ENCODE measurements around the gene FADS3. TPM values are rescaled to one million over a fixed set of nuclear protein-coding genes. Genes with fewer than 3 reads are reported as not detected.

Gene FADS3
- total RNA-seq, 1 experiment from 2014 or later = 22.6 TPM

DNA sequence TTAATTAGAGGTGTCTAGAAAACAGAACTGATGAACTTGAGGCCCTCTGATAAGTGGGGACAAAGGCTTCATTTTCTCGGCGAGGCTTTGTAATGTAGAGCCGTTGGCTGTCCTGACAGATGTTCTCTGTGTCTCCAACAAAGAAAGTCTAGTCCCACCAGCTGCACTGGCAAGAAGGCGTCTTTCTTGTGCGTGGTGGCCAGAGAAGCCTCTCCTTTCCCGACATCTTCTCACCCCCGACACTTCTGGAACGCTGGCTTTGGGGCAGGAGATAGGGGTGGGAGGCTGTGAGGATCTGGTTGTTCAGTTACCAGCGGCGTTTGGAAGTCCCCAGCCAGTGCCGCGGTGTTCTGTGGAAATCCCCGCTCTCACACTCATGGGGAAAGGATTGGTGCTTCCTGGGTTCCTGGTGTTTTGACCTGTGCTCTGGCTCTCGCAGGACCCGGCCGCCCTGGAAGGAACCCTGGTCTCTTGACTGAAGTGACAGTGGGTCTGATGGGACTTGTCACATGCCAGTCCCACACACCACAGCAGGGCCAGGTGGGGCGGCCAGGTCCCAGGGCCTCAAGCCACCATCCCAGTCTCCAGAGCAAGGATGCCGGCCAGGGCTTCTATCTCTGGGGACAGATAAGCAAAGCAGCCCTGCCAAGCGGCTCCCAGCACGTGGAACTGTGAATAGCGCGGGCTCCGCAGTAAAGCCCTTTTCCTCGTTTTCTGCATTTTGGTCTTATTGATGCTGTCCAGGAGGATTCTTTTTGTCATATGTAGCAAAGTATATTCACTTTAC is 40.0 kb downstream of the FADS3 start:
- Histone ChIP-seq H3K27ac (ENCODE audit: low read length) (no peak overlapping the region), H3K4me3 (ENCODE audit: low read depth in 2 of 2, low read length in 2 of 2) (no peak overlapping the region), H3K27me3 (ENCODE audit: control insufficient read depth, insufficient read depth, low read length) (no peaks in the 10 kb centered on the region), H3K4me1 (ENCODE audit: control insufficient read depth, insufficient read depth, low read length) (peaks cover 4% of the 10 kb centered on the region; the same call in 1 of the 2 replicates), H3K9me3 (ENCODE audit: control insufficient read depth, insufficient read depth, low read depth, low read length) (no peaks in the 10 kb centered on the region), H3K36me3 (ENCODE audit: control insufficient read depth, insufficient read depth, low read length) (peaks cover 2% of the 10 kb centered on the region; the same call in 1 of the 2 replicates)
- in situ Hi-C loops (cut with HindIII; ENCODE audit: low pct_unique_long_range_greater_than_20kb, low sequenced_read_pairs) = no loop called here
- CTCF ChIA-PET = no interaction called here
- no TSS peak for BruUV-seq (replicated peaks)
- DNase-seq (ENCODE audit: low read depth, low spot score) (no peak), ATAC-seq (no peak)
- intact Hi-C loops (cut with micrococcal nuclease; ENCODE audit: unreplicated experiment) = no loop called here
- POLR2A ChIA-PET = no interaction called here
- TF ChIP-seq, protein P1, sequence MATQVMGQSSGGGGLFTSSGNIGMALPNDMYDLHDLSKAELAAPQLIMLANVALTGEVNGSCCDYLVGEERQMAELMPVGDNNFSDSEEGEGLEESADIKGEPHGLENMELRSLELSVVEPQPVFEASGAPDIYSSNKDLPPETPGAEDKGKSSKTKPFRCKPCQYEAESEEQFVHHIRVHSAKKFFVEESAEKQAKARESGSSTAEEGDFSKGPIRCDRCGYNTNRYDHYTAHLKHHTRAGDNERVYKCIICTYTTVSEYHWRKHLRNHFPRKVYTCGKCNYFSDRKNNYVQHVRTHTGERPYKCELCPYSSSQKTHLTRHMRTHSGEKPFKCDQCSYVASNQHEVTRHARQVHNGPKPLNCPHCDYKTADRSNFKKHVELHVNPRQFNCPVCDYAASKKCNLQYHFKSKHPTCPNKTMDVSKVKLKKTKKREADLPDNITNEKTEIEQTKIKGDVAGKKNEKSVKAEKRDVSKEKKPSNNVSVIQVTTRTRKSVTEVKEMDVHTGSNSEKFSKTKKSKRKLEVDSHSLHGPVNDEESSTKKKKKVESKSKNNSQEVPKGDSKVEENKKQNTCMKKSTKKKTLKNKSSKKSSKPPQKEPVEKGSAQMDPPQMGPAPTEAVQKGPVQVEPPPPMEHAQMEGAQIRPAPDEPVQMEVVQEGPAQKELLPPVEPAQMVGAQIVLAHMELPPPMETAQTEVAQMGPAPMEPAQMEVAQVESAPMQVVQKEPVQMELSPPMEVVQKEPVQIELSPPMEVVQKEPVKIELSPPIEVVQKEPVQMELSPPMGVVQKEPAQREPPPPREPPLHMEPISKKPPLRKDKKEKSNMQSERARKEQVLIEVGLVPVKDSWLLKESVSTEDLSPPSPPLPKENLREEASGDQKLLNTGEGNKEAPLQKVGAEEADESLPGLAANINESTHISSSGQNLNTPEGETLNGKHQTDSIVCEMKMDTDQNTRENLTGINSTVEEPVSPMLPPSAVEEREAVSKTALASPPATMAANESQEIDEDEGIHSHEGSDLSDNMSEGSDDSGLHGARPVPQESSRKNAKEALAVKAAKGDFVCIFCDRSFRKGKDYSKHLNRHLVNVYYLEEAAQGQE (IDR thresholded peaks at IDR 0.05; ENCODE audit: insufficient read depth in 1 of 2, low read depth in 2 of 2, low read length in 1 of 2) = no peak
- TF ChIP-seq TCF7L2 (IDR thresholded peaks at IDR 0.05; ENCODE audit: low read depth, low read length) (no peak), SIN3A (IDR thresholded peaks at IDR 0.05; ENCODE audit: borderline replicate concordance, insufficient read depth, low read depth, low read length) (no peak), POLR2AphosphoS5 (IDR thresholded peaks at IDR 0.05; ENCODE audit: low read depth, low read length) (no peak)
- TF ChIP-seq, protein P2, sequence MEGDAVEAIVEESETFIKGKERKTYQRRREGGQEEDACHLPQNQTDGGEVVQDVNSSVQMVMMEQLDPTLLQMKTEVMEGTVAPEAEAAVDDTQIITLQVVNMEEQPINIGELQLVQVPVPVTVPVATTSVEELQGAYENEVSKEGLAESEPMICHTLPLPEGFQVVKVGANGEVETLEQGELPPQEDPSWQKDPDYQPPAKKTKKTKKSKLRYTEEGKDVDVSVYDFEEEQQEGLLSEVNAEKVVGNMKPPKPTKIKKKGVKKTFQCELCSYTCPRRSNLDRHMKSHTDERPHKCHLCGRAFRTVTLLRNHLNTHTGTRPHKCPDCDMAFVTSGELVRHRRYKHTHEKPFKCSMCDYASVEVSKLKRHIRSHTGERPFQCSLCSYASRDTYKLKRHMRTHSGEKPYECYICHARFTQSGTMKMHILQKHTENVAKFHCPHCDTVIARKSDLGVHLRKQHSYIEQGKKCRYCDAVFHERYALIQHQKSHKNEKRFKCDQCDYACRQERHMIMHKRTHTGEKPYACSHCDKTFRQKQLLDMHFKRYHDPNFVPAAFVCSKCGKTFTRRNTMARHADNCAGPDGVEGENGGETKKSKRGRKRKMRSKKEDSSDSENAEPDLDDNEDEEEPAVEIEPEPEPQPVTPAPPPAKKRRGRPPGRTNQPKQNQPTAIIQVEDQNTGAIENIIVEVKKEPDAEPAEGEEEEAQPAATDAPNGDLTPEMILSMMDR (IDR thresholded peaks at IDR 0.05) = no peak

DNA sequence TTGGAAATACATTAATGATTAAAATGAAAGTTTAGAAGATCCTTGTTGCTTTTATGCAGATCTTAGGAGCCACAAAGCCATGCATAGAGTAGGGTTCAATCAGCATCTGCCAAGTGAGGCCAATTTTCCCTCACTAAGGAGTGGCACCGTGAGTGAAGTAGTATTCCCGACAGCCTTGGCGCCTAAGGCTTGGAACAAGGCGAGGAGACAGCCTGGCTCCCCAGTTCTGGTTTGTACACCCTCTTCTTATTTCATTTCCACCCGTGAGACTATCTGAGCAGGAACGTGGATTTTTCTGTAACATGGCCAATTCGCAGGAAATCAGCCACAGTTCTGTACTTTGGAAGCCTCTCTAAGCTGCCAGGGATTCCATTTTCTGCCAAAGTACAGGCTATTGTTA is 40.7 kb downstream of the FADS3 start:
- in situ Hi-C loops (cut with HindIII; ENCODE audit: low pct_unique_long_range_greater_than_20kb, low sequenced_read_pairs) = no loop called here
- intact Hi-C loops (cut with micrococcal nuclease; ENCODE audit: unreplicated experiment) = no loop called here
- CTCF ChIA-PET = no interaction called here
- Histone ChIP-seq H3K4me3 (ENCODE audit: low read depth in 2 of 2, low read length in 2 of 2) (no peak overlapping the region), H3K27me3 (ENCODE audit: control insufficient read depth, insufficient read depth, low read length) (no peaks in the 10 kb centered on the region), H3K36me3 (ENCODE audit: control insufficient read depth, insufficient read depth, low read length) (peaks cover 2% of the 10 kb centered on the region; the same call in 1 of the 2 replicates), H3K9me3 (ENCODE audit: control insufficient read depth, insufficient read depth, low read depth, low read length) (no peaks in the 10 kb centered on the region), H3K27ac (ENCODE audit: low read length) (no peak overlapping the region), H3K4me1 (ENCODE audit: control insufficient read depth, insufficient read depth, low read length) (peaks cover 3% of the 10 kb centered on the region; the same call in 1 of the 2 replicates)
- ATAC-seq (no peak), DNase-seq (ENCODE audit: low read depth, low spot score) (no peak)
- POLR2A ChIA-PET = no interaction called here
- TSS peak; percentile 48 for BruUV-seq (replicated peaks)
- TF ChIP-seq TCF7L2 (IDR thresholded peaks at IDR 0.05; ENCODE audit: low read depth, low read length) (no peak), POLR2AphosphoS5 (IDR thresholded peaks at IDR 0.05; ENCODE audit: low read depth, low read length) (no peak), SIN3A (IDR thresholded peaks at IDR 0.05; ENCODE audit: borderline replicate concordance, insufficient read depth, low read depth, low read length) (no peak)
- TF ChIP-seq, protein P1 (IDR thresholded peaks at IDR 0.05; ENCODE audit: insufficient read depth in 1 of 2, low read depth in 2 of 2, low read length in 1 of 2) = no peak
- TF ChIP-seq, protein P2 (IDR thresholded peaks at IDR 0.05) = no peak

Data from Panc1 (cell line).